Femur (tissue), 1 donor: Measurements from ENCODE around the gene TFCP2L1.
"Not testable (repeated sequence)": the region's sequence is repeated elsewhere in the genome, so short reads cannot be mapped to it uniquely, and the experiment has no call there.

ENCODE experiments used
- DNase-seq: peaks from one replicate; pipeline ENCODE4 v3.0.0-alpha.2; 2017

TFCP2L1 gene

DNA sequence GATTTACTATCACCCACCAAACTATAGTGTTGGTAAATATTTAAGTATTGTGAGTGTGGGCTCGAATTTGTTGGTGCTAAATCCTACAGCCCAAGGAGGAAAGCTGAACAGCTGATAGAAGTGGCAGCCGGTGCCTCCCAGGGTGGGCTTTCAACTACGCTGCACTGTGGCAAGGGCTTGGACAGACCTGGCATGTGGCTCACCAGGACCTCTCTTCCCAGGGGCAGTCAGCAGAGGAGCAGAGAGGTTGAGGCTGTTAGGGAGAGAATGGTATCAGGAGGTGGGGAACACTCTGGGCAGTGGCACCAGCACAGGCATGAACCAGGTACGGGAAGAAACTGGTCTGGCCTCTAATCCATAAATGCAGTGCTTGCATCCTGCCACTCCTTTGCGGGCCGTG is 44.6 kb downstream of the TFCP2L1 start:
- DNase-seq = no peak

DNA sequence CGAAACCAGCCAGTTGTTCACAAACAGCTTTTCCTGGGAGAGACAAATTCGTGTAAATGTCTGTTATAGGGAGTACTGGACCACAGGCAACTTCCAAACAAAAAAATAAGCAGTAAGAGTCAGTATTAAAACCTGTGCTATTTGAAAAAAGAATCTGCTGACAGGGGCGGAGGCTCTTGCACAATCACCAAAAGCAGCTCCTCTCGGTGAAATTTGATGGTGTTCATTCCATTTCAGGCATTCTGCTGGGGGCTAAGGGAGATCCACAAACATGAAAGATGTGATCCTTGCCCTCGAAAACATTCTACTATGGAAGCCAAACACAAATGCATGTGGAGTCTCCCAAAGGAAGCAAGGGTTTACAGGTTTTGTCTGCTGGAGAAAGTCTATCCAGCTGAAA is 45.0 kb downstream of the TFCP2L1 start:
- no peak for DNase-seq

DNA sequence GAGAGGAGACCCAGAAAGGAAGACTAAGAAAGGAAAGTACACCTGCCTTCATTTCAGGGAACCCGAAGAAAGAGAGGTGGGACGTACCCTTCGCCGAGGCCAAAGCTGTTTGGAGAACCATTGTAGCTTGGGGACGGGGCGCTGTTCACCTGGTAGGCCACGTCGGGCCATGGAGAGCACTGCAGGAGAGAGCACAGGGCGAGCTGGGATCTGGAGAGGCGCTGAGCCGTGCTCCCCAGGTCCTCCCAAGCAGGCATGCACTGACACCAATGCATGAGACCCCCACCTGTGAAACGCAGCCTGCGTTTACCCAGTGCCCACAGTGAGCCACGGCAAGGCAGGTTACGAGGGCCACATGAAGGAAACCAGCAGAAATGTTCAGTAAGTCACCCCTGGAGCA is 45.5 kb downstream of the TFCP2L1 start:
- no peak for DNase-seq

DNA sequence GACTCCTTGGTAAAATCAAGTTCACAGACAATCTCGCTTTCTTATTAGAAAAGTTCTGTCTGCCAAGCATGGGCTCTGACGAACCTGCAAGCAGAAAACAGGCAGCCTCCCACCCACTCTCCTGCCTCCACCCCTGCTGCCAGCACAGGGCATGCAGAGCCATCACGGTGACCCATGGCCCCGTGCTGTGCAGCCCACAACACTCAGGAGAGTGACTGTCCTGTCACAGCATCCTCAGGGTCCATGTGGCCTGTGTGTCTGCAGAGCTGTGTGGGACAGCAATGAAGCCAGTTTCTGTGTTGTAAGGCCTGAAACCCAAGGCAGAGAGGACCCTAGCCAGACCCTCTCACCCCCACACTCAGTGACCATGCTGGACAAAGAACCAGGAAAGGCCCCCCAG is 46.2 kb downstream of the TFCP2L1 start:
- DNase-seq = no peak

DNA sequence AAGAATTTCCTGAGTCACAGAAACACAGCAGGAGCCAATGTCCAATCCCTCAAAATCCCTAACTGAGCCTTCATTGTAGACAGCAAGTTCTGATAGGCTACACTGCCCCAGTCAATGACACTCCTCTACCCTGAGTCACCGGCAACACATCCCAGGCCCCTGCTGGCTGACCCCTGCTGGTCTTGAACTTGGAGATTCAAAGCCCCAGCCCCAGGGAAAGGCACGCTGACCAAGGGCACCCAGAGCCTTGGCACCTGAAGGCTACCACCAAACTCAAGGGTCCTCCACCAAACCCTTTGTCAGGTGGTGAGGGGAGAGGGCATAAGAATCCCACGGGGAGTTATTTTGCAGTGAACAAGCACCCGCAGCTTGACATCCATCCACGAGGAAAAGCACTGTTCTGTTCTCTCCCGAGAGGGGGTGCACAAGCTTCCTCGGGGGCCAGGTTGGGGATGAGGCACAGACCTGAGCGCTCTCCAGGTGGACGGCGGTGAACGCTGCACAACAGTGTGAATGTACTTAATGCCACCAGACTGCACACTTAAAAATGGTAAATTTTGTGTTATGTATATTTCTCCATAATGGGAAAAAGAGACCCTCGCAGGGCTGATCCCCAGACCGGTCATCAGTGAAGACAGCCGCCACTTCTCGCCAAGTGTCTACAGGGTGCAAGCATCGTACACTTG is 46.9 kb downstream of the TFCP2L1 start:
- no peak for DNase-seq

DNA sequence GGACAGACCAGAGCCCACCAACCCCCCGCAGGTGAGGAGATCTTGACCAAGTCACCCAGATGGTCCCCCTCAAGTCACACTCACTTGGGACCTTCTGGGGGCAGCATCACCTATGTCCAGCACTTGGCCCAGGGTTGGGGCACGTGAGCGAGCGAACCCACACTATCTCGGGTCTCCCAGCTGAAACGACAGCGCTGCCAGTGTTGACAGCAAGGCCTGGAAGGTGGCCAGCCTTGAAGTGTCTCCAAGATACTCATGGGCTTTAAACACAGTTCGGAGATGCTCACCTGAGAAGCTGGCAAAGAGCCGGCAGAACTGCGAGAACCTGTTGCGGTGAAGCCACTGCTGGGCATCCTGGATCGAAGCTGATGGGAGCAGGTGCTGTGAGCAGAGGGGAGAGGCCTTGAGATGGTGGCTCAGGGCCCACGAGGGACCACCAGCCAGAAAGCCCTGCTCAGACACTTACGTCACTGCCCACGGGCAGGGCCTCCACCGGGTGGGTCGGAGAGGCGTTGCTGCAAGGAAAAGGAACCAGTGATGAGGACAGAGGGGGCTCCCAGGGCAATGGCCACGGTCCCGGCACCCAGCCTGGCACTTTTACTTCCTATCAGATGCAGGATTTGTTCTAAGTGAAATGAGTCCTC is 47.5 kb downstream of the TFCP2L1 start:
- DNase-seq = no peak

DNA sequence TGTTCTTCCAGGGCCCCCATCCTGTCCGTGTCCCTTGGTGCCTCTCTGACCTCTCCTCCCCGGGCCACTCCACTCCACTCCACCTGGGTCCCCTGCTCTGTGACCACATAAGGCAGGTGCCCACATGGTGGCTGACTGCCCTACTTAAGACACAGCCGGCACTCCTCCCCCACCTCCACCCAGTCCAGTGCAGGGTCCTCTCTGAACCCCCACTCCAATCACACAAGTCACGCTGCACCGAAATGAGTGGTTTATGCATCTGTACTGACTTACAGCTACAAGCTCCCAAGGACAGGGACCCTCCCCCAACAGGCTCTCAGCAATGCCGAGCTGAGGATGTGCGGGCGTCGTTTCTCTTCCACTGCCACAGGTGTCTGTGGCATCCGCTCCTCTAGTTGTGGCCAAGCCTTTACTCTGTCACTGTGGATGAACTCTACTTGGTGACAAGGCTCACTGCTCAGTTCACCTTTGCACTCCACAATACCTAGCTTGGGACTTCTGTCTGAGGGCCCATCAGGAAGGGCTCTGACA is 48.3 kb downstream of the TFCP2L1 start:
- DNase-seq = no peak

DNA sequence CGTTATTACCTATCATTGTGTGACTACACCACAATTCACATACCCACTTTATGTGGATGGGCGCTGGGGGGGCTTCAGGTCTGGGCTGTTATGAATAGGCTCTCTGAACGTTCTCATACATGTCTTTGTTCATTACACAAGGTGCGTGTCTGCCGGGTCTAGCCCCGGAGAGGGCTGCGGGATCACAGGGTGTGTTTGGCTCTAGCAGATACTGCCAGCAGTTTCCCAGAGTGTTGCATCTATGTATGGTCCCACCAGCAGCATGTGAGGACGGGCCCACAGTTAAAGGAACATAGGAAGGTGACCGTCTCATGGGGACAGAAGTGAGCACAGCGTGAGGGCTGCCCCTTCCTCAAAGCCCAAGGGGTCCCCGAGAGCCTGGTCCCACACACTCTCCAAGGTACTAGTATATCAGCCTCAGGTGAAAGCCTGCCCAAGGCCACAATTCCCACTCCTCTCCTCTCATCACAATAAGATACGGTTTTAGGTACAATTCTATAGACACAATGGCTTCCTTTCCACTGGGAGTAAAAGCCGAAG is 48.8 kb downstream of the TFCP2L1 start:
- DNase-seq = no peak

DNA sequence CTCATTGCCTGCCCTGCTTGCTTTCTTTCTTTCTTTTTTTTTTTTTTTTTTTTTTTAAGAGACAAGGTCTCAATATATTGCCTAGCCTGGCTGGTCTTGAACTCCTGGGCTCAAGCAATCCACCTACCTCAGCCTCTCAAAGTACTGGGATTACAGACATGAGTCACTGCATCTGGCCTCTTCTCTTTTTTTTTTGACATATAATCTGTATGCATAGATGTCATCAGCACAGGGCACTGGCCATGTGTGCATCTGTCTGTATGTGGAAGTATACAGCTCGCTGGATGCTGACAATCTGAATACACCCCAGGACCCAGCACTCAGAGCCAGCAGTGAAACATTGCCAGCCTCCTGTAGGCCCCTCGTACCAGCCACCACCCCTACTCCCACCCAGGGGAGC is 49.5 kb downstream of the TFCP2L1 start:
- DNase-seq = no peak

DNA sequence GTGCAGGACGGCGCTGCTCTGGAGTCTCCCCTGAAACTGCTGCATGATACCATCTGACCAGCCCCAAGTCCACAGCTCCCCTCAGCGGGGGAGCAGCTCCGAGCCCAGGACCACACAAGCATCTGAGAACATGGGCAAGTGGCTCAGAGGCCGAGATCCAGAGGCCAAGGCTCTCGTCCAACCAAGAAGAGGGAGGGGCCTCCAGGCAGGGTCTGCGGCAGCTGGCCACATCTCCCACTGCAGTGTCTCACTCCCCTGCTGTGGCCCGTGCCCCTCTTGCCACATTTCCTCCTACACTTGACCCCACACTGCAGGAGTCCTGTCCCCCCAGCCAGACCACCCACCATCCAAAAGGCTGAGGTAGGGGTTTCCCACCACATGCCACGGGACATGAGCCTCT is 50.2 kb downstream of the TFCP2L1 start:
- no peak for DNase-seq

DNA sequence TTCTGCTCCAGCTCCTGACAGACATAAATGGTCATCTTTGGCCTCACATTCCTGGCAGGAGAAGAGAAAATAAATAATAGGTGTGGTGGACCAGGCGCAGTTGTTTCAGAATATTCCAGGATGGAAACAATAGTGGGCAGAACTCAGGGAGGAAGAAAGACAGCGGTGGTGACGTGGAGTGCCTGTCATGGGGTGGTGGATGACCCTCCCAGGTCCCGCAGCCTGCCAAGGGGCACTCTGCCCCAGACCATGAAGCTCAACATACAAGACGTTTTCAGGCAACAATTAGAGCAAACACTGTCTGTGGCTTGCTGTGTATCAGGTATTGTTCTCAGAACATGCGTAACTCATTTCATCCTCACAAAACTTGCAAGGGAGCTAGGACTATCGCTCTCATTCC is 50.9 kb downstream of the TFCP2L1 start:
- no peak for DNase-seq

DNA sequence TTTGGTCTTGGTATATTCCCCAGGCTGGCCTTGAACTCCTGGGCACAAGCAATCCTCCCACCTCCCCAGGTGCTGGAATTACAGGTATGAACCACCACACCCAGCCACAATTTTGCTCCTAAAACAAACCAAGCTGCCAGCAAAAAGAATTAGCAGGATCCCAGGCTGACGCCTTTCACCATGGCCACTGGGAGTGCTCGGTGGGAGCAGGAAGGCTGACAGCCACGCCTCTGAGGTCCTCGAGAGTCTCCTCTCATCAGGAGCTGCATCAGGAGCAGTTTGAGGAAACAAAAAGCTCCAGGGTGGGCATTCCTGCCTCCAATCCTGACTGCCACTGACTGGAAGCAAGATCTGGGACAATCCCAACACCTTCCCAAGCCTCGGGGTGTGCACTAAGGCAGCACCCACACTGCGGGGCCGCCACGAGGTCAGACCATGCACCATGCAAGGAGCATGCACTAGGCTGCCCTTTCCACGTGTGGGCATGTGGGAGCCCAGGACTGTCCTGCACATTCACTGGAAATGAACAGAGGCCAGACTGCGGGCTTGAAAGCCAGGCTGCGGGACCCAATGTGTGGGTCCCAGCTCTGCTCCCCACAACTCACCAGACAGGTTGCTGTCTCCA is 51.4 kb downstream of the TFCP2L1 start:
- DNase-seq = no peak

DNA sequence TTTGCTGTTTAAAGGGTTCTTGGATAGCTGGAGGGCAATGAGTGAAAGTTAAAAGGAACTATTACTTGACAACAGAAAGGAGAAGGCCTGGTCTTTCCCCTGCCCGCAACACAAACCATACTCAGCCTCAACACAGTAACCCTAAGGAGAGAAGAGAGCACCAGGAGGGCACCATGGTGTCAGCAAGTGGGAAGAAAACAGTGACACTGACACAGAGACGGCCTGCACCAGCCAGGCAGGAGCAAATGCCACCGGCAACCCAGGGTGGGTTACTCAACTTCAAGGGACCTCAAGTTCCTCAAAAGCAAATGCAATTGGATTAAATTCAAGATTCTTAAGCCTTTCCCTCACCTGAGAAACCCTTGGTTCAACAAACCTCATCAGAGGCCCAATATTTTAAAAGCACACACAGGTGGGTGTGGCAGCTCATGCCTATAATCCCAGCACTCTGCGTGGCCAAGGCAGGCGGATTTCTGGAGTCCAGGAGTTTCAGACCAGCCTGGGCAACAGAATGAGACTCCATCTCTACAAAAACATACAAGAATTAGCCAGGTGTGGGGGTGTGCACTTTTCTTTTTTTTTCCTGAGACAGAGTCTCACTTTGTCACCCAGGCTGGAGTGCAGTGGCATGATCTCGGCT is 52.3 kb downstream of the TFCP2L1 start:
- DNase-seq = no peak

DNA sequence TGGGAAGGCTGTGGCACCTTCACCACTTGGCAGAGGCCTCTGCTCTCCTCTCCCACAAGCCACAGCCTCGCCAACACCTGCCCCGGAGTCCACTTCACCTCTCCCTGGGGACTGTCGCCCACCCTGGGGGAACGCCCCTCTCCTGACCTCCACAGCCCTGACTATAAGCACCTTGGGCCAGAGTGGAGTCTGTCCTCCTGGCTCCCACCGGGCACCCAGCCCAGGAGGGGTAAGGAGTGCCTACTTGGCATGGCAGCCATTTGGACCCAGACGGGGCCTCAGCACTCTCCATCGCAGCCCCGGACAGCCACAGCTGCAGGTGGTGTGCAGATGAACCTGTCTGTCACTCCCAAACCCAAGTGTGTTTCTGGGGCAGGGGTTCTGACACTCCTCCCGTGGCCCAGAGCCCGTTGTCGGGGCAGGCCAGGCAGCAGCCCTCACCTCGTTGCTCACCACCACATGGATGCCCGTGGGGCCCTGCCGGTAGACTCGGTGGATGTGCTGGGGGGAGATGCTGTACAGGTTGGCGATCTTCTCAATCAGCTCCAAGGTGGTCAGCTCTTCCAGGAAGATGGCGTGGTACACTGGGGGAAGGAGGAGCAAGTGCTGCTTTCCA is 53.5 kb downstream of the TFCP2L1 start:
- DNase-seq = no peak

DNA sequence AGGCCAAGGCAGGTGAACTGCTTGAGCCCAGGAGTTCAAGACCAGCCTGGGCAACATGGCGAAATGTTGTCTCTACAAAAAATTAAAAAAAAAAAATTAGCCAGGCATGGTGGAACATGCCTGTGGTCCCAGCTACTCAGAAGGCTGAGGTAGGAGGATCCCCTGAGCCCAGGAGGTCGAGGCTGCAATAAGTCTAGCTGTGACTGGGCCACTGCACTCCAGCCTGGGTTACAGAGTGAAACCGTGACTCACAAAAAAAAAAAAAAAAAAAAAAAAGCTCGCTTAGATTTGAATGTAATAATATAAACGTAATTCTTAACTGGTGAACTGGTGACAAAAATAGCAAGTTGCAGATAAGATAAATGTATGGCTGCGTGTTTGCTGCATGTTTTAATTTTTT is 56.5 kb downstream of the TFCP2L1 start:
- no peak for DNase-seq

DNA sequence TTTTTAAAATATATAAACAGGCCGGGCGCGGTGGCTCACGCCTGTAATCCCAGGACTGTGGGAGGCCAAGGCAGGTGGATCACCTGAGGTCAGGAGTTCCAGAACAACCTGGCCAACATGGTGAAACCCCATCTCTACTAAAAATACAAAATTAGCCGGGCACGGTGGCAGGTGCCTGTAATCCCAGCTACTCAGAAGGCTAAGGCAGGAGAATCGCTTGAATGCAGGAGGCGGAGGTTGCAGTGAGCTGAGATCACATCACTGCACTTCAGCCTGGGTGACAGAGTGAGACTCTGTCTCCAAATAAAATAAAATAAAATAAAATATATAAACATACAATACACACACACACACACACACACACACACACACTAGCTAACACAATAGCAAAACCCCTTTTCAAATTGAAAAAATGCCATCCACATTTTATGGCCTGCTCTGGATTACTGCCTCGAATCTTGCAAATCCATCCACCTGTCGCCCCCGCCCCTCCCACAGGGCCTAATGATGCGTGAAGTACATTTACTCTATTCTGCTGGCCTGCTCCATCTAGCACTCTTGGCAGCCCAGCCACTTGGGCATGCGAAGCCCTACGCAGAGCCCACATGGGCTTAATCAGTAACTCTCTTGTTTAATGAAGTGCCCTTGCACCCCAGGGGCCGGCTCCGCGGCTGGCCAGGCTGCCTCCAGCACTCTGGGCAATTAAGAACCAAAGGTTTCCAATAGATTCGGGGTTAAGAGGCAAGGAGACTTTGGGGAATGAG is 57.4 kb downstream of the TFCP2L1 start:
- DNase-seq = peak; percentile 58

DNA sequence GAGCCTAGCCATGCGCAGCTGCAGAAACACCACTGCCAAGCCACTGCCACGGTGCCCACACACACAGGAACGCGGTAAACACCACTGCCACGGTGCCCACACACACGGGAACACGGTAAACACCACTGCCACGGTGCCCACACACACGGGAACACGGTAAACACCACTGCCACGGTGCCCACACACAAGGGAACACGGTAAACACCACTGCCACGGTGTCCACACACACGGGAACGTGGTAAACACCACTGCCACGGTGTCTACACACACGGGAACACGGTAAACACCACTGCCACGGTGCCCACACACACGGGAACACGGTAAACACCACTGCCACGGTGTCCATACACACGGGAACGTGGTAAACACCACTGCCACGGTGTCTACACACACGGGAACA is 59.3 kb downstream of the TFCP2L1 start:
- not testable (repeated sequence) for DNase-seq

DNA sequence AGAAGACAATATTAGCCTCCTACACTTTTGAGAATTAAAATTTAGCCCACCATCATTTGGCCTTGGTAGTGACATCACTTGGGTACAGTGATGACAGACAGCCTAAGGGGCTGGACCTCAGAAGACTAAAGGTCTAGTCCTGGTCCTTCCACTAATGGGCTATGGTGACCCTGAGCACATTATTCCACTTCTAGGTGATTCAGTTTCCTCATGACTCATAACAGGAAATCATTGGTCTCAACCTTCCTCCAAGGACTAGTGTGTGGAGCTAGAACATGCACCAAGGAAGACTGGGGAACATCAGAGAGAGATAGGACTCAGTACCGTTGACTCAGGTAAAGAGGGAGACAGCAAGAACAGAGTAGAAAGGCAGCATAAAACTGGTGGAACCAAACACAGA is 64.0 kb downstream of the TFCP2L1 start:
- no peak for DNase-seq

DNA sequence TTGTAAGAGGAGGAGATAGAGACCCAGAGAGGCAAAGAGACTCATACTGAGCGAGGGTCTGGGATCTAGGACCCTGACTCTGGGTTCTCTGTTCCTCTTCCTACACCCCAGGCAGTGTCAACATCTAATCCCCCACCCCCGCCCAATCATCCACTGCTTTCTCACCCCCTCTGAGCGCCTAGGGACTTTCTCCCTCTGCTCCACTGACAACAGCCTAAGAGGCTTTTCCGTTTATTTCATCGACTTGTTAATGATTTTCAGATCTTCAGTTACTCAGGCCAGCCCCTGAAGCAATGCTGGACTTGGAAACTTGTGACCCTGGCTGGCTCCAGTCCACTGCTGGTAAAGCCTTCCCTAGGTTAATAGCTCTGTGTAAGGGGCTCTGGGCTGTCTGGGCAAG is 65.1 kb downstream of the TFCP2L1 start:
- DNase-seq = no peak

DNA sequence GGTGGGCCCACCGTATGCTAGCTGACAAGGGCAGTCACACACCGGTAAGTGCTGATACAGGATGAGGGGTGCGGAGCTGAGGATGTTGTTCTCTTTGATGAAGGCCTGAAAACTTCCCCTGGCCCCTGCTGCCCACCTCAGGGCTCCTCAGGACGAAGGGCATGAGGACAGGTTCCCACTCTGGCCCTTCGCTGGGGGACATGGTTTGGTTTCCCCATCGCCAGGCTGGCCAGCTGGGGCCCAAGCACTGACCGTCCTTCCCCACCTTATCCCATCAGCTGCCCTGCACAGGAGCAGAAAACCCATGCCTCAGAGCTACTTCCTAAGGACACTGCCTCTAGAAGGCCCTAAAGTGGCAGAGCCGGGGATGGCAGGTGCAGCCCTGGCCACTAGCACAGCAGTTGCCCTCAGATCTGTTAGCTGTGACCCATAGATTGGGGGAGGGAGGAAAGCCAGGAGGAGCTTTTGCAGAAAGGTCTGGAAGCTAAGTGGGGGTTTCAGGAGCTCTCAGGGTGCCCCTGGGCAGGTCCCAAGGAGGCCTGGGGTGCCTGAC is 66.5 kb downstream of the TFCP2L1 start:
- no peak for DNase-seq

DNA sequence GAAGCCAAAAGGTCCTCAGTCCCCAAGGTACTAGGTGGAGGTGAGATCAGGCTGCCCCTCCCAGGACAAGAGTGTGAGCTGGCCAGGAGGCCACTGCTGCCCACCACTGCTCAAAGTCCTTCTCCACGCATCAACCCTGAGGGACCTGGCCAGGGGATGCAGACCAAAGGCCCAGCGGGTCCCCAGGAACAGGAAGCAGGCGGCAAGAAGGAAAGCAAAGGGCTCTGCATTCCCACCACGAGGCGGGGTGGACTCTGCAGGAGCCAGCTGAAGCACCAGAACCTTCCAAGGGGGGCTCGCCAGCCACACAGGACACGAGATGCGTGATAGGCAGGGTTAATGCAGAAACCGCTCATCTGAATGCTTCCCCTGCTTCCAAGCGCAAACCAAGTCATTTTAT is 67.4 kb downstream of the TFCP2L1 start:
- no peak for DNase-seq

DNA sequence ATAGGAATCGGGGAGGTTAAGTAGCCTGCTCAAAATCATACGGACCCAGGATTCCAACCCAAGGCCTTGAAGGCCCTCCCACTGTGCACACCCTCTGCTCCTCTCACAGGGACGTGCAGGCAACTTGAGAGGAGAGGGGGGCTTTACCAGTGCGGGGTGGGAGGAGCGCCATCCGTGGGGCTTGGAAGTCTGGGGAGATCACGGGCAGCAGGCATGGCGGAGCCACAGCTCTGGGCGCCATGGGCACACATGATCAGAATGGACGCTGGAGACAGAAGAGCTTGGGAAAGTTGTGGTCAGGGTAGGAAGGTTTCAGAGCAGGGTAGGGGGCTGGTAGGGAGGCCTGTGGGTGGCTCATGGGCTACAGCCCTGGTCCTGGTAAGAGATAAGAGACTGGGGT is 70.7 kb downstream of the TFCP2L1 start:
- no peak for DNase-seq
